Breast epithelium (tissue), 4 donors: ENCODE measurements around the gene SNX9. TPM values are rescaled to one million over a fixed set of nuclear protein-coding genes. Genes with fewer than 3 reads are reported as not detected.

ENCODE experiments used
- DNase-seq, 2 donors: peaks; one replicate each; pipeline ENCODE4 v3.0.0-alpha.2; 2019; ENCODE audit warnings: low spot score in 2 of 2
- H3K27ac ChIP-seq, 2 donors: fragments of 200-600 bp; sonication (generic) in 1 of 2; one replicate each; pipeline ENCODE4 v1.5.1; 2016 to 2019; ENCODE audit warnings: mild to moderate bottlenecking in 1 of 2
- H3K27me3 ChIP-seq, 2 donors: fragments of 200-600 bp; sonication (generic) in 1 of 2; one replicate each; pipeline versions ENCODE4 v1.5.1 to v1.6.0; 2017 to 2019; ENCODE audit warnings: control low read depth in 1 of 2, mild to moderate bottlenecking in 1 of 2
- H3K36me3 ChIP-seq: fragments of 200-600 bp; one replicate; pipeline ENCODE4 v1.5.1; 2019
- H3K4me1 ChIP-seq, 2 donors: fragments of 200-600 bp; sonication (generic); one replicate each; pipeline ENCODE4 v1.5.1; 2016 to 2019; ENCODE audit warnings: control low read depth in 1 of 2
- H3K4me3 ChIP-seq, 3 donors: fragments of 200-600 bp; sonication (generic); 1 replicate in 2 of 3; 2 replicates in 1 of 3; pipeline ENCODE4 v1.5.1; 2016 to 2019; ENCODE audit warnings: mild to moderate bottlenecking in 3 of 3, moderate library complexity in 2 of 3
- H3K9me3 ChIP-seq, 2 donors: fragments of 200-600 bp; sonication (generic) in 1 of 2; one replicate each; pipeline ENCODE4 v1.5.1; 2016 to 2019; ENCODE audit warnings: control low read depth in 1 of 2
- POLR2A ChIP-seq: fragments of 450-650 bp; IDR thresholded peaks from one replicate; pipeline ENCODE4 v1.6.1; 2016; ENCODE audit warnings: antibody characterized with exemption, mild to moderate bottlenecking, moderate library complexity
- POLR2AphosphoS5 ChIP-seq, 3 donors: sonication (generic); formaldehyde crosslinking; IDR thresholded peaks; one replicate each; pipeline ENCODE4 v1.6.1; 2017; ENCODE audit warnings: antibody characterized with exemption in 3 of 3
- intact Hi-C: fragments of 100-400 bp; cut with DNase I; formaldehyde crosslinking; loops from one replicate; pipeline ENCODE4 v1.15.1; 2023; ENCODE audit warnings: low total_unique reads
- total RNA-seq, 3 donors: library from RNA; depleted of rRNA; stranded (reverse); fragments of >200 nt; gene quantifications; one replicate each; pipeline ENCODE4 v1.1.0, GENCODE V29; 2016
- TF ChIP-seq, protein P1 (sequence below), 3 donors: fragments of 450-650 bp; IDR thresholded peaks; one replicate each; pipeline ENCODE4 v1.5.1; 2016 to 2017; ENCODE audit warnings: antibody characterized with exemption in 3 of 3, mild to moderate bottlenecking in 3 of 3, moderate library complexity in 3 of 3

Gene SNX9
- total RNA-seq, 3 donors from 2014 or later = 61.6 to 83.2 (median 75.7) TPM

DNA sequence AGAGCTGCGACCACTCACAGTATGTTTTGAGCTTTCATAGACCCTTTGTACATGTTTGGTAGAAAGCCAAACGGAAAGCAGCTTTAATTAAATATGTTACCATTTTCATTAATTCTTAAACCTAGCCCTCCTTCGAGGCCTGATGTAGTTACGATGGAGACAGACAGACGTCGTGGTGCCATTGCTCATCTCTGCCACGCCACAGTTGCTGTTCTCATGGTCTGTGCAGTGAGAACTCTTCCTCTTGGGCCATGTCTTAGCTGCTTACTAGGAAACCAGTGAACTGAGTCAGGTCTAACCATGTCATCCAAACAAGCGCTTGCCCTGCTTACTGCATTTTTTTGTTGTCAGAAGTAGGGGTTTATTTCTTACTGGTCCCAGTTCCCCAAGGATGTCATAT is 62.8 kb downstream of the SNX9 start:
- intact Hi-C loops = no loop called here
- H3K27ac ChIP-seq = no peak overlapping the region
- H3K4me3 ChIP-seq = no peak overlapping the region
- no peak for DNase-seq
- no peaks in the 10 kb centered on the region for H3K27me3 ChIP-seq
- no peaks in the 10 kb centered on the region for H3K4me1 ChIP-seq
- no peaks in the 10 kb centered on the region for H3K36me3 ChIP-seq
- TF ChIP-seq POLR2AphosphoS5 (IDR thresholded peaks at IDR 0.05) (no peak), POLR2A (no peak)
- TF ChIP-seq, protein P1, sequence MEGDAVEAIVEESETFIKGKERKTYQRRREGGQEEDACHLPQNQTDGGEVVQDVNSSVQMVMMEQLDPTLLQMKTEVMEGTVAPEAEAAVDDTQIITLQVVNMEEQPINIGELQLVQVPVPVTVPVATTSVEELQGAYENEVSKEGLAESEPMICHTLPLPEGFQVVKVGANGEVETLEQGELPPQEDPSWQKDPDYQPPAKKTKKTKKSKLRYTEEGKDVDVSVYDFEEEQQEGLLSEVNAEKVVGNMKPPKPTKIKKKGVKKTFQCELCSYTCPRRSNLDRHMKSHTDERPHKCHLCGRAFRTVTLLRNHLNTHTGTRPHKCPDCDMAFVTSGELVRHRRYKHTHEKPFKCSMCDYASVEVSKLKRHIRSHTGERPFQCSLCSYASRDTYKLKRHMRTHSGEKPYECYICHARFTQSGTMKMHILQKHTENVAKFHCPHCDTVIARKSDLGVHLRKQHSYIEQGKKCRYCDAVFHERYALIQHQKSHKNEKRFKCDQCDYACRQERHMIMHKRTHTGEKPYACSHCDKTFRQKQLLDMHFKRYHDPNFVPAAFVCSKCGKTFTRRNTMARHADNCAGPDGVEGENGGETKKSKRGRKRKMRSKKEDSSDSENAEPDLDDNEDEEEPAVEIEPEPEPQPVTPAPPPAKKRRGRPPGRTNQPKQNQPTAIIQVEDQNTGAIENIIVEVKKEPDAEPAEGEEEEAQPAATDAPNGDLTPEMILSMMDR (IDR thresholded peaks at IDR 0.05) = no peak
- no peaks in the 10 kb centered on the region for H3K9me3 ChIP-seq

DNA sequence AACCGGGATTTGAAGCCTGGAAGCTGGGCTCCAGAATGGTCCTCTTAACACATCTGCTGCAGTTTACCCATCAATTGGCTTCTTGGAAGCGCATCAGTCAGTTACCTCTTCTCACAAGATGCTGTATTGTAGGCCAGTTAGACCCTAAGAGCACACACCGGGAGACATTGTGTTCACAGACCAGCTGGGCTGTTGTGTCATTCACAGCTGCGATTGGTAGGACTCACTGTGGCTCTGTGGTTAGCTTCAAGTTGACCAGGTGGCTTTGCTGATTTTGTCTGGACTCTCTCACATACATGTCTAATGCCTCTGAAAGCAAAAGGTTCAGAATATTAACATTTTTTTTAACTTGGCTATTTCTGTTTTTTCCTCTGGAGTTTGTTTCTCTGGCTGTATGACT is 64.8 kb downstream of the SNX9 start:
- no peak for DNase-seq

DNA sequence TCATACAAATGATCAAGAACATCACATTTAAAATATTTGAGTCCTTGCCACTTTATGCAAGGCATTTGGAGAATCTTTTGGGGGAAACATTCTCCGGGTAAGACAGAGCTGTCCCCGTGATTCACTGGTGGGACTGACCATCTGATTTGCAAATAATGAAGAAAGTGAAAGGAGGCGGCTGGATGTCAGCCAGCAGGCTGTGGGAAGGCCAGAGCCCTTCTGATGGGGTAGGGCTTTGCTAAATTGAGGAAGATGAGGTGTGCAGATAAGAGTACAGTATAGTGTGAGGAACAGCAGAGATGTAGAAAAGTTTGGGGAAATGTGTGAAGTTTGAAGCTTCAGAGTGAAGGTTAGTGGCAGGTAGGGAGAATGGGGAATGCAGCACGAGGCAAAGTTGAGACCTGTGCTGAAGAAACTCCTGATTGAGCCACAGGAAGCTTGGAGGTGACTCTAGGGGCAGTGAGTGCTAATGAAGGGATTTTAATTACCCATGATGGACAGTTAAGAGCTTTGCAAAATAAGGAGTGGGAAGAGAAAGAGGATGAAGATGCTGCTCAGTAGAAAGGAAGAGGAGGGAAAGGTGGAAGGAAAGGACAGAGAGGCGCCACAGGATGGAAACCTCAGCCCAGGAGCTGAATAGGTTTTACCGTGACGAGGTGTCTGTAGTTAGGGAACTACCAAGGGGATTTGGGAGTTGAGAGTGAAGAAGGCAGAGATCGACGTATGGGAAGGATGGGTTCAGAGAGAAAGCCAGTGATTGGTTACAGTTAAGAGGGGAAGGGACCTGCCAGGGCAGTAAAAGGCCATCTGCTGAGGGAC is 68.7 kb downstream of the SNX9 start:
- no peak for TF ChIP-seq POLR2A
- TF ChIP-seq, protein P1 (IDR thresholded peaks at IDR 0.05) = no peak
- no peak for TF ChIP-seq POLR2AphosphoS5 (IDR thresholded peaks at IDR 0.05)
- H3K27me3 ChIP-seq = no peaks in the 10 kb centered on the region
- H3K36me3 ChIP-seq = no peaks in the 10 kb centered on the region
- DNase-seq = no peak
- no peaks in the 10 kb centered on the region for H3K4me1 ChIP-seq
- H3K4me3 ChIP-seq = no peak overlapping the region
- H3K9me3 ChIP-seq = no peaks in the 10 kb centered on the region
- H3K27ac ChIP-seq = no peak overlapping the region
- intact Hi-C loops = no loop called here

More for the DNA sequence above, 64.8 kb downstream of the SNX9 start:
- H3K36me3 ChIP-seq = no peaks in the 10 kb centered on the region
- H3K4me1 ChIP-seq = no peaks in the 10 kb centered on the region
- TF ChIP-seq POLR2A (no peak), POLR2AphosphoS5 (IDR thresholded peaks at IDR 0.05) (no peak)
- TF ChIP-seq, protein P1 (IDR thresholded peaks at IDR 0.05) = no peak
- no peaks in the 10 kb centered on the region for H3K27me3 ChIP-seq
- intact Hi-C loops = no loop called here
- no peak overlapping the region for H3K4me3 ChIP-seq
- H3K27ac ChIP-seq = no peak overlapping the region
- H3K9me3 ChIP-seq = no peaks in the 10 kb centered on the region

DNA sequence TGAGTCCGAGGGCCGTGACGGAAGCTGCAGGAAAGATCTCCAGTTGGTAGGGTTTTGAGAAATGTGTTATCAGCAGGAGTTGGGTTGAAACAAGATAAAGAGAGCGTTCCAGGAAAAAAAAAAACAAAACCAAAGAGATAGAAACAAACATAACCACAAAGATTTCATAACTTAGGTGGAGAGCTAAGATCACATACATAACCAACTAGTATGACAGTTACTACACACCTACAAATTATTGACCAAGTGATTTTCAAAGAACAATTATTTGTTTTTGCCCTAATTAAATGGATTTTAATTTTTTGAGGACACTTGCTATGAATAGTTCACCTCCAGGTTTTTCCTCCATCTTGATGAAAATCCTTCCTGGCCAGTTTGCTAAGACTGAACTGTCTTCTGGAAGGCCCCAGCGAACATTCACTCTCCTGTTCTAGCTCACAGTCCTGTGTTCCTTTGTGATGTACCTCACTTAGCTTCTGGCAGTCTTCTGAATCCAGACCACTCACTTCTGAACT is 69.4 kb downstream of the SNX9 start:
- TF ChIP-seq, protein P1 (IDR thresholded peaks at IDR 0.05) = no peak
- no peak for TF ChIP-seq POLR2A
- TF ChIP-seq POLR2AphosphoS5 (IDR thresholded peaks at IDR 0.05) = no peak
- H3K27me3 ChIP-seq = no peaks in the 10 kb centered on the region
- no peak overlapping the region for H3K4me3 ChIP-seq
- H3K9me3 ChIP-seq = no peaks in the 10 kb centered on the region
- DNase-seq = no peak
- intact Hi-C loops = no loop called here
- H3K27ac ChIP-seq = no peak overlapping the region
- no peaks in the 10 kb centered on the region for H3K4me1 ChIP-seq
- no peaks in the 10 kb centered on the region for H3K36me3 ChIP-seq

DNA sequence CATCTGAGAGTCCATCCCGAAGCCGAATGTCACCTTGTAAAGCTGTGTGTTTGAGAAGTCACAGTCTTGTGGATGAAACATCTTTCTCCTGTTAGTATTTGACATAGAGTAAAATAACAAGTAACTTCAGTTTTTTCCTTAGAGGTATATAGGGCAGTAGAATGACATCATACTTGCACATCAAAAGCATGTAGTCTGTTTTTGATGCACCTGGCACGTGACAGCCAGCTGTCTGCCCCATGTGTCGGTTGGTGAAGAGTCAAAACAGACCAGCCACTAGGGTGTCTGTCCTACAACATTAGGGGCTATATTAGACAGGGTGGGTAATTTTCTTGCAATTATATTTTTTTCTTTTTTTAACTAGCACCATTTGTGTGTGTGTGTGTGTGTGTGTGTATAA is 70.2 kb downstream of the SNX9 start:
- H3K9me3 ChIP-seq = no peaks in the 10 kb centered on the region
- no peak for DNase-seq
- intact Hi-C loops = no loop called here
- no peaks in the 10 kb centered on the region for H3K4me1 ChIP-seq
- no peaks in the 10 kb centered on the region for H3K27me3 ChIP-seq
- no peak overlapping the region for H3K4me3 ChIP-seq
- no peaks in the 10 kb centered on the region for H3K36me3 ChIP-seq
- TF ChIP-seq POLR2AphosphoS5 (IDR thresholded peaks at IDR 0.05) = no peak
- TF ChIP-seq, protein P1 (IDR thresholded peaks at IDR 0.05) = no peak
- TF ChIP-seq POLR2A = no peak
- H3K27ac ChIP-seq = no peak overlapping the region
